ENCODE results near the gene VPS16. TPM values are rescaled to one million over a fixed set of nuclear protein-coding genes. Genes with fewer than 3 reads are reported as not detected.

The VPS16 gene
- total RNA-seq, 3 donors from 2014 or later (not counting 1 experiment from before 2014, with no cell fraction given): 108 to 118 (median 109) TPM

DNA sequence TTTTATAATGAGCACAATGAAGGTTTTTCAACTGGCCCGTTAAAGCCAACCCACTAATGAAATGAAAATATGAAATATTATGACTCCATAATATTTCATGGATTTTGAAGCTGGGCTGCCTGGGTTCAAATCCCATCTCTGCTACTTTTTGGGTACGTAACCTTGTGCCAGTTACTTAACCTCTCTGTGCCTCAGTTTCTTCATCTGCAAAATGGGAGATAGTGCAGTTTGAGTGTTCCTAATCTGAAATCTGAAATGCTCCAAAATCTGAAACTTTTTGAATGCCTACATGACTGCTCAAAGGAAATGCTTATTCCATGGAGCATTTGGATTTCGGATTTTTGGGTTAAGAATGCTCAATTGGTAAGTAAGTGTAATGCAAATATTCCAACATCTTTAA, 62.3 kb downstream of the VPS16 start:
- no peaks in the 10 kb centered on the region for H3K9me3 Mint-ChIP-seq
- H3K27ac Mint-ChIP-seq: peak overlapping the region; percentile 31 to 43
- TF ChIP-seq, protein P1, sequence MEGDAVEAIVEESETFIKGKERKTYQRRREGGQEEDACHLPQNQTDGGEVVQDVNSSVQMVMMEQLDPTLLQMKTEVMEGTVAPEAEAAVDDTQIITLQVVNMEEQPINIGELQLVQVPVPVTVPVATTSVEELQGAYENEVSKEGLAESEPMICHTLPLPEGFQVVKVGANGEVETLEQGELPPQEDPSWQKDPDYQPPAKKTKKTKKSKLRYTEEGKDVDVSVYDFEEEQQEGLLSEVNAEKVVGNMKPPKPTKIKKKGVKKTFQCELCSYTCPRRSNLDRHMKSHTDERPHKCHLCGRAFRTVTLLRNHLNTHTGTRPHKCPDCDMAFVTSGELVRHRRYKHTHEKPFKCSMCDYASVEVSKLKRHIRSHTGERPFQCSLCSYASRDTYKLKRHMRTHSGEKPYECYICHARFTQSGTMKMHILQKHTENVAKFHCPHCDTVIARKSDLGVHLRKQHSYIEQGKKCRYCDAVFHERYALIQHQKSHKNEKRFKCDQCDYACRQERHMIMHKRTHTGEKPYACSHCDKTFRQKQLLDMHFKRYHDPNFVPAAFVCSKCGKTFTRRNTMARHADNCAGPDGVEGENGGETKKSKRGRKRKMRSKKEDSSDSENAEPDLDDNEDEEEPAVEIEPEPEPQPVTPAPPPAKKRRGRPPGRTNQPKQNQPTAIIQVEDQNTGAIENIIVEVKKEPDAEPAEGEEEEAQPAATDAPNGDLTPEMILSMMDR (IDR thresholded peaks at IDR 0.05): no peak
- intact Hi-C loops (cut with micrococcal nuclease): no loop called here
- Histone ChIP-seq H3K27me3 (ENCODE audit: control insufficient read depth, insufficient read depth, low read length) (no peaks in the 10 kb centered on the region), H3K4me1 (ENCODE audit: control insufficient read depth, insufficient read depth, low read length) (peaks cover 17% of the 10 kb centered on the region), H3K36me3 (ENCODE audit: control insufficient read depth, insufficient read depth, low read length) (no peaks in the 10 kb centered on the region), H3K9me3 (ENCODE audit: control insufficient read depth, insufficient read depth, low read length) (no peaks in the 10 kb centered on the region), H3K4me3 (ENCODE audit: low read length) (no peak overlapping the region), H3K27ac (ENCODE audit: low read length) (no peak overlapping the region)
- no peak for DNase-seq
- no peak for ATAC-seq
- 100% methylated on average over 2 of the region's 3 CpGs for WGBS (ENCODE audit: insufficient coverage)
- H3K4me1 Mint-ChIP-seq: peaks cover 46 to 54% of the 10 kb centered on the region in 2 donors
- H3K36me3 Mint-ChIP-seq: no peaks in the 10 kb centered on the region
- H3K4me3 Mint-ChIP-seq: no peak overlapping the region
- H3K27me3 Mint-ChIP-seq (ENCODE audit: low read depth in 2 of 2): no peaks in the 10 kb centered on the region

DNA sequence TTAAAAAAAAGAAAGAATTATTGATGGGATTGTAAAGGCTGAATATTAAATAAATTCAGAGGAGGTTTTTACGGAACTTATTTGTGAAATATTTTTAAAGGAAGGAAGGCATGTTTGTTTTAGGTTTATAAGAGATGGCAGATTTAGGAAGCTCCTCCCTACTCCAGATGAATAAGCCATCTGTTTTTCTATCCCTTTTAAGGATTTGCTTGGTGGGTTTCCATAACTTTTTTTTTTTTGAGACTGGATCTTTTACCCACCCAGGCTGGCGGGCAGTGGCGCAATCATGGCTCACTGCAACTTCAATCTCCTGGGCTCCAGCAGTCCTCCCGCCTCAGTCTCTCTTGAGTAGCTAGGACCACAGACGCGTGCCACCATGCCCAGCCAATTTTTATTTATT, 63.1 kb downstream of the VPS16 start:
- Histone ChIP-seq H3K27ac (ENCODE audit: low read length) (no peak overlapping the region), H3K36me3 (ENCODE audit: control insufficient read depth, insufficient read depth, low read length) (no peaks in the 10 kb centered on the region), H3K4me3 (ENCODE audit: low read length) (no peak overlapping the region), H3K4me1 (ENCODE audit: control insufficient read depth, insufficient read depth, low read length) (peaks cover 17% of the 10 kb centered on the region), H3K9me3 (ENCODE audit: control insufficient read depth, insufficient read depth, low read length) (no peaks in the 10 kb centered on the region), H3K27me3 (ENCODE audit: control insufficient read depth, insufficient read depth, low read length) (no peaks in the 10 kb centered on the region)
- ATAC-seq (no peak), DNase-seq (no peak)
- no peaks in the 10 kb centered on the region for H3K27me3 Mint-ChIP-seq (ENCODE audit: low read depth in 2 of 2)
- H3K4me1 Mint-ChIP-seq: peaks cover 50 to 53% of the 10 kb centered on the region in 2 donors
- WGBS (ENCODE audit: insufficient coverage): 97% methylated on average over 6 of the region's 6 CpGs
- no peaks in the 10 kb centered on the region for H3K36me3 Mint-ChIP-seq
- intact Hi-C loops (cut with micrococcal nuclease): no loop called here
- TF ChIP-seq, protein P1 (IDR thresholded peaks at IDR 0.05): no peak
- no peaks in the 10 kb centered on the region for H3K9me3 Mint-ChIP-seq
- H3K27ac Mint-ChIP-seq: peak overlapping the region; percentile 20 to 43
- H3K4me3 Mint-ChIP-seq: no peak overlapping the region

- Histone ChIP-seq H3K27me3 (ENCODE audit: control insufficient read depth, insufficient read depth, low read length) (no peaks in the 10 kb centered on the region), H3K27ac (ENCODE audit: low read length) (no peak overlapping the region), H3K36me3 (ENCODE audit: control insufficient read depth, insufficient read depth, low read length) (peaks cover 5% of the 10 kb centered on the region), H3K9me3 (ENCODE audit: control insufficient read depth, insufficient read depth, low read length) (no peaks in the 10 kb centered on the region), H3K4me3 (ENCODE audit: low read length) (no peak overlapping the region), H3K4me1 (ENCODE audit: control insufficient read depth, insufficient read depth, low read length) (no peaks in the 10 kb centered on the region)
- H3K27me3 Mint-ChIP-seq (ENCODE audit: low read depth in 2 of 2): no peaks in the 10 kb centered on the region
- H3K36me3 Mint-ChIP-seq: no peaks in the 10 kb centered on the region
- no CpG with 5 or more reads among the region's 3 CpGs for WGBS (ENCODE audit: insufficient coverage)
- H3K9me3 Mint-ChIP-seq: no peaks in the 10 kb centered on the region
- H3K27ac Mint-ChIP-seq: no peak overlapping the region
- ATAC-seq (no peak), DNase-seq (no peak)
- TF ChIP-seq, protein P1 (IDR thresholded peaks at IDR 0.05): no peak
- intact Hi-C loops (cut with micrococcal nuclease): loop anchor here (5.0 kb wide), 1 partner anchor 35 kb away; the partner anchor contains the start of gene PTPRA
- H3K4me1 Mint-ChIP-seq: peaks cover 18 to 23% of the 10 kb centered on the region in 2 donors
- H3K4me3 Mint-ChIP-seq: no peak overlapping the region
These were observed 67.0 kb downstream of the VPS16 start for GRCh38 chr20:2907519-2907918.

DNA sequence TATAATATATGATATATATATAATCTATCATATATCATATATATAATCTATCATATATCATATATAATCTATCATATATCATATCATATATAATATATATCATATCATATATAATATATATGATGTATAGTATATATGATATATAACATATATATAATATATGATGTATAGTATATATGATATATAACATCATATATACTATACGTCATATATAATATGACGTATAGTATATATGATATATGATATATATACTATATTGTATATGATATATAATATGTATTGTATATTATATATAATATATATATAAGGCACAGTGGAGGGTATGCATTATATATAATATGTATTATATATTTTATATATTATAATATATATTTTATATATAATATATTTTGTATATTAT, 69.4 kb downstream of the VPS16 start:
- Mint-ChIP-seq H3K27me3 (ENCODE audit: low read depth in 2 of 2) (no peaks in the 10 kb centered on the region), H3K4me3 (no peak overlapping the region), H3K36me3 (no peaks in the 10 kb centered on the region), H3K27ac (no peak overlapping the region), H3K9me3 (no peaks in the 10 kb centered on the region), H3K4me1 (peaks cover 17 to 18% of the 10 kb centered on the region in 2 donors)
- Histone ChIP-seq H3K9me3 (ENCODE audit: control insufficient read depth, insufficient read depth, low read length) (no peaks in the 10 kb centered on the region), H3K4me1 (ENCODE audit: control insufficient read depth, insufficient read depth, low read length) (no peaks in the 10 kb centered on the region), H3K27ac (ENCODE audit: low read length) (no peak overlapping the region), H3K36me3 (ENCODE audit: control insufficient read depth, insufficient read depth, low read length) (peaks cover 5% of the 10 kb centered on the region), H3K4me3 (ENCODE audit: low read length) (no peak overlapping the region), H3K27me3 (ENCODE audit: control insufficient read depth, insufficient read depth, low read length) (no peaks in the 10 kb centered on the region)
- WGBS (ENCODE audit: insufficient coverage): no CpG with 5 or more reads among the region's 2 CpGs
- ATAC-seq: no peak
- DNase-seq: no peak
- TF ChIP-seq, protein P1 (IDR thresholded peaks at IDR 0.05): no peak
- intact Hi-C loops (cut with micrococcal nuclease): loop anchor here (5.0 kb wide), 1 partner anchor 38 kb away; the partner anchor contains the start of gene PTPRA
